GM23338 (cell line): ENCODE measurements around the gene RPL3.

ENCODE experiments used
- CREB1 ChIP-seq: fragments of 250-450 bp; sonication (Bioruptor Pico); IDR thresholded peaks from 2 replicates; pipeline ENCODE4 v1.5.0; 2020; ENCODE audit warnings: low read depth, mild to moderate bottlenecking, moderate library complexity
- CTCF ChIP-seq, 2 experiments: fragments of 200-600 bp in 1 of 2; sonication (generic) in 1 of 2; conservative IDR thresholded peaks; 2 replicates each; pipeline versions ENCODE4 v1.5.1 to v1.6.1; 2016 to 2017; ENCODE audit warnings: antibody characterized with exemption in 2 of 2, low read depth in 2 of 2, mild to moderate bottlenecking in 2 of 2, moderate library complexity in 1 of 2
- ETS1 ChIP-seq: IDR thresholded peaks from 2 replicates; pipeline ENCODE4 v1.6.1; 2016; ENCODE audit warnings: antibody characterized with exemption
- EZH2 ChIP-seq: fragments of 200-600 bp; sonication (generic); IDR thresholded peaks from one replicate; pipeline ENCODE4 v1.8.0; 2017; ENCODE audit warnings: antibody characterized with exemption, mild to moderate bottlenecking, low read depth; ENCODE audit not compliant: unreplicated experiment
- EZH2phosphoT487 ChIP-seq: fragments of 200-600 bp; sonication (generic); IDR thresholded peaks from one replicate; pipeline ENCODE4 v1.8.1; 2018; ENCODE audit warnings: antibody characterized with exemption; ENCODE audit not compliant: unreplicated experiment
- JUNB ChIP-seq: IDR thresholded peaks from one replicate; pipeline ENCODE4 v1.6.1; 2016; ENCODE audit warnings: antibody characterized with exemption; ENCODE audit not compliant: unreplicated experiment
- NANOG ChIP-seq: IDR thresholded peaks from 2 replicates; pipeline ENCODE4 v1.6.1; 2016; ENCODE audit warnings: antibody characterized with exemption, borderline replicate concordance
- POLR2AphosphoS5 ChIP-seq: IDR thresholded peaks from 2 replicates; pipeline ENCODE4 v1.6.1; 2016; ENCODE audit warnings: antibody characterized with exemption, low read depth
- REST ChIP-seq: IDR thresholded peaks from one replicate; pipeline ENCODE4 v1.6.1; 2018; ENCODE audit warnings: antibody characterized with exemption; ENCODE audit not compliant: unreplicated experiment
- STAT1 ChIP-seq: IDR thresholded peaks from one replicate; pipeline ENCODE4 v1.6.1; 2016; ENCODE audit warnings: antibody characterized with exemption; ENCODE audit not compliant: unreplicated experiment
- ZNF114 ChIP-seq: fragments of 250-450 bp; sonication (Bioruptor Pico); IDR thresholded peaks from 2 replicates; pipeline ENCODE4 v1.5.0; 2020; ENCODE audit warnings: mild to moderate bottlenecking, moderate library complexity

- TF ChIP-seq CTCF (conservative IDR thresholded peaks at IDR 0.05; ENCODE audit: low read depth in 2 of 2) (no peak), POLR2AphosphoS5 (no peak), REST (no peak), EZH2phosphoT487 (no peak), EZH2 (no peak), ZNF114 (CRISPR knock-in tag) (no peak), CREB1 (CRISPR knock-in tag) (no peak), JUNB (no peak), NANOG (no peak), ETS1 (no peak), STAT1 (no peak)
These were observed 24.6 kb downstream of the RPL3 start for GRCh38 chr22:39294571-39295468.
